AG20443 (cell line): ENCODE data around the gene SIX1.

Experiments
- DNase-seq: peaks from one replicate; pipeline ENCODE4 v3.0.0; 2012; ENCODE audit warnings: low spot score, mixed read lengths

Gene SIX1

DNA sequence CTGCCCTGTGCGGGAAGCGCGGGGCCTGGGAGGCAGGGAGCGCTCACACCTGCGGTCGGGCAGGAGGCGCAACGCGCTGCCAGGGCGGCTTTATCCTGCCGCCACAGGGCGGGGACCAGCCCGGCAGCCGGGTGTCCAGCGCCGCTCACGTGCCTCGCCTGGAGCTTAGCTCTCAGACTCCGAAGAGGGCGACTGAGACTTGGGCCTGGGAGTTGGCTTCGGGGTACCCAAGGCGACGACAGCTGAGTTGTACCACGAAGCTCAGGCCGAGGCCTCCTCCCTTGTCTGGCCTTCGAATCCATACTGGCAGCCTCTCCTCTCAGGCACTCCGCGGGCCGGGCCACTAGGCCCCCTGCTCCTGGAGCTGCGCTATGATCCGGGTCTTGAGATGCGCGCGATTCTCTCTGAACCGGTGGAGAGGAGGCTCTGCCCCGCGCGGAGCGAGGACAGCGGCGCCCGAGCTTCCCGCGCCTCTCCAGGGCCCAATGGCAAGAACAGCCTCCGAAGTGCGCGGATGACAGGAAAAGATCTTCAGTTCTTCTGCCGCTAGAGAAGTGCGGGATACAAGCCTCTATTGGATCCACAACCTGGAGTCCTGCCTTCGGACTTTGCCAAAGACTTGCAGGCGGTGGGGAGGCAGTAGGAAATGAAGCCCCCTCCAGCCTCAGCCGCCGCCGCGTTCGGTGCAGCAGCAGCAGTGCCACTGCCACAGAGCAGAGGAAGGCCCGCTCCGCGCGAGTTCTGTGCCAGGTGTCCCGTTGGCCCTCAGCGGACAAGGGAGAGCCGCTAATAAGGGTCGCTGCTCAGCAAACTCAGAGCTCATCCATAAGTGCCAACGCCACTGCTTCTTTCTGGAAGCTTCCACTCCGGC, 6.8 kb downstream of the SIX1 start:
- DNase-seq = no peak

DNA sequence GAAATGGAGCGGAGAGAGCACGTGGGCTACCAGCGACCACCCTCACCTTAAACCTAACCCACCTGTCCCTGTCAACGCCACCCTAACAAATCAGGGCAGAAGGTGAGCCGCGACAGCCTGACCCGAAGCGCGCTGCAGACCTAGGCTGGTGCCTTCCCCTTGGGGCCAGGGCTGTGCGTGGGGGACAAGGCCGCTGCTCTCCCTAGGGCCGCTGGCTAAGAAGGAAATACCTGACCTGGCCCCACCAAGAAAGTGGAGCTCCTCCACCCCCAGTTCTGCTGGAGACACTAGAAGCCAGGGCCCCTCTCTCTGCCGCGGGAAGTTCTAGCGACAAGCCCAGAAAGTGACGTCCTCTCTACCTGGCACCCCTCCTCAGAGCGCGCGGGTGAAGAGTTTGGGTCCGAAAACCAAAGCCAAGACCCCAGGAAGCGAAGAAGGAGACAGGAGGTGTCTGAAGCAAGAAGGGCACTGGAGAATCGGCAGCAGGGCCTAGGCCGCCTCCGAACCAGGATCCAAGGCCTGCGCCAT, 7.5 kb downstream of the SIX1 start:
- DNase-seq = no peak

DNA sequence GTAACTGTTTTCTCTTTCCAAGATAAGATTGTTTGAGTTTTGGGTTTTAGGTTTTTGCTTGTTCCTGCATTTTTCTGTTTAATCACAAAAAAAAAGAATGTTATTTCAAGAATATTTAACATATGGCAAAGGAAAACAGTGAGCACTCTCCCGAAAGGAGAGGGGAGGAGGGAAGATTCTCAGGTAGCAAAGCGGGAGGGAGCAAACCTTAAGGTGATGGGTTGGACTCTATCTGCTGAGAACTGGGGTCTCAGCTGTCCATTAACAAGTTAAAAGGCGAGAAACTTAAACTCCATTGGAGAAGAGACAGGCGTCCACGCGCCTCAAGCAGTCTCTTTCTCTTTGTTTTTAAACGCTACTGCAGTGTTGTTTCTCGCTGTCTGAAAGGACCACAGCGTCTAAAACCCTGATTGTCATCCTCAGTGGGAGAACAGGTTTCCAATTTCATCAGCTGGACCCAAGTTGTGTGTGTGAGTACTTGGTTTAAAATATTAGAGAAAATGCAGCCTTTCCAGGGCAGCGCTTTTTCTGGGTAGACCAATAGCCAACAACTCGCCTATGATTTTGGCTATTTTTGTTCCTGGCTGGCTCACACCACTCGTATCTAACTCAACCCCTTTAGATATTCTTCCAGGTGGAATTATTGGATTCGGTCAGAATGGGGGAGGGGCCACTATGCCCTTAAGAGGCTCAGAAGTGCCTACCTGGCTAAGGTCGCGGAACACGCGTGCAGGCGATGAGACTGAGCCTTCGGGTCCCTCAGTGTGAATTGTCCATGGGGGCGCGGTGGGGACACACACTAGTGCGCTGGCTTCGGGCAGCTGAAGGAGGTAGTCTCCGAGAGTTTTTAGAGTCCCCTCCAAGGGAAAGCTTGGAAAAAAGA, 8.2 kb downstream of the SIX1 start:
- no peak for DNase-seq

DNA sequence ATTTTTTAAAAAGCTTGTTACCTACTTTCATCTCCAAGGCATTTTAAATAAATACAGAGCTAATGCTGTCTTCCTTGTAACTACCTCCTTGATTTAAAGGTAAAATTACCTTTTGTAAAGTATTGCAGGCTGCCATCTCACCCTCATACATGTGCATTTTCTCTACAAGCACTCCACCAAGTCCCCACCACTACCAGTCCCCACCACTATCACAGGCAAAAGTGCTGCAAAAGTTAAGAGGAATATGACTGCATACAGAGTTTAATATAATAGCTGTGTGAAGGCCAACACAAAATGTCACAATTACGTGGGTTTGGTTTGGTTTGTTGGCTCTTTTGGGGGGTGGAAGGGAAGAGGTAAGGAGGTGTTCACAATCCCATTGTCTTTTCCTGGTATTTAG, 9.6 kb downstream of the SIX1 start:
- no peak for DNase-seq

DNA sequence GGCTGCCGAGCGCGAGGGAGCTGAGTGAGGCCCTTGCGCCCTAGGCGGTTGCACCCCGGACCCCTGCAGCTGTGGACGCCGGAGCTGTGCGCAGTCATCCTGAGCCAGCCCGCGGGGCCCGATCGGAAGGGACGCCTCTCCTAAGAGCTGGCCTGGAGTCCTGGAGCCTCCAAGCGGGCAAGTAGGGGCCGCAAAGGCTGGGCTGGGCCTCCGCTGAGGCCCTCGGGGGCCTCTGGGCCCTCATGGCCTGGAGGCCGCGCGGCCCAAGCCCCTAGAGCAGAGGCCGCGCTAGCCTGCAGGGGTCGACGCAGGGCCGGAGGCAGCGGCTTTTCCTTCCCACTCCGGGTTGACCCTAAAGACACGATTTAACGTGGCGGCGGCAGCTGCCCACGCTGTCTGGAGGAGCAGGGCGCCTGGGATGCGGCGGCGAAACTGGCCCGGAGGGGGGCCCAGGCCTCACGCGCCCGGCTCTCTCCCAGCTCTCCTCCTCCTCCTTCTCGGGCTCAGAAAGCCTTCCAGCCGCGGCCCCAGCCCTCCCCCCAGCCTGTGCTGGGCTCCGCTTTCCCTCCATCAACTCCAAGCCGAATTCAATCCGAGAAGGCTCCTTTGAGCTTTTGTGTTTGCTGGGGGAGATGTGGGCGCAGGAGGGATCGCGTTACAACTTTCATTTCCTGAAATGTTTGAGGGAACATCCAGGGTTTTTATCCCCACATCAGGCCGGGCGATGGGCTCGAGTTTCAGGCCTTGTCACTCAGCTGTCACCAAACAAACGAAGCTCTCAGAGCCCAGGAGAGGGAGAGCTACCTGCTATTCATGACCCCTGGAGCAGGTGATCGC, 11.6 kb downstream of the SIX1 start:
- DNase-seq = peak; percentile 72

DNA sequence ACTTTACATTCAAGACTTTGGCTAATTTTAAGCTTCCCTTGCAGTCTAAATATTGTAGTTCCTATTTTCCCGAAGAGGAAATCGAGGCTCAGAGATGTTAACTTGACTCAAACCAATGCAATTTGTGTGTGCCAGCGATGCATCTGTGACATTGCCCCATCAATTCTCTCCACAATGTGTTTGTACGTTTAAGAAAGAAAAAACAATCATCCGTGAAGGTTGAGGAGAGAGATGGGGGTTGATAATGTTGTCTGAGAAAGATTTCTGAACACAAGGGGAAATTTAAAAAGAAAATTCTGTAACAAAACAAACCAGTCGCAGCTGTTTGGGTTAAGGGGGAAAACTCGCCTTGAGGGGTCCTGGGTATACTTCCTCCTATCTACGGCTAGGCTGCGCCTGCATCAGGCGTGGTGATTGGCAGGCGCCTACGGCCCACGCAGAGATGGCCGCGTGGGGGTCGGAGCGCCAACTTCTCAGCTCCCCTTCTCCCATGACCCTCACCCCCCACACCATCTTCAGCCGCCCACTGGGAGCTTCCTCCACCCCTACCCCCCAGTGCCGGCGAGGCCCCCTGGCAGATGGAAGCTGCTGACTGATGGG, 12.3 kb downstream of the SIX1 start:
- DNase-seq = no peak

DNA sequence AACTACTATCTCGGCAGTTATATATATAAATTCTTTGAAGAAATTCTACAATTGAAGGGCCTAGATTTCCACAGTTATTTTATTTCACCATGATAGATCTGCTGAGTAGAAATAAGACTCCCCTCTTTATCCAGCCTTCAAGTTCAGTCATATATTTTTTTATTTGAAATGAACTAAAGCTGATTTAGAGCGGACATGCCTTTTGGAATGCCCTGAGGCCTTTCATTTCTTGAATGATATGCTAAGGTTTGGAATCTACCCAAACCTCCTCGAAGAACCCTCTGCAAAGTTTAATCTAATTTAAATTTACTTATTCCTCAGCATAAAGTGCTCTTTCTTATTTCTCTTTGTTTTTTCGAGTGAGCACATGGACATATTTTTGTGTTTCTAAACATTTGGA, 15.1 kb downstream of the SIX1 start:
- DNase-seq = no peak

DNA sequence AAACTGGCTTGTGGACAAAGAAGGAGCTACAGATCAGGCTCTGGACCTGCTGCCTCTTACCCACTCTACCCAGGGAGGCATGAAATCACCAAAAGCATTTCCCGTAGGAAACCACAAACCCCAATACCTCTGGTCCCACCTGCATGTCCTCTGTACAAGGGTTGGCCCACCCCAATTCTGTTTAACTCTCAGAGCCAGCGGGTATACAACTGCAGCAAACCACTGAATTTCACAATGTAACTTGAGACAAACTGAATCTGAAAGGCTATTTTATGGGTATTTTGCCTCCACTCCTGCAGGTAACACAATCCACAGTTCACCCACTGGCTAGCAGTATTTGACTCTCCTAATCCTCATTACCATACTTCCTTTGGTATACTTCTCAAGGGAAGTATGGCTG, 16.5 kb downstream of the SIX1 start:
- no peak for DNase-seq

DNA sequence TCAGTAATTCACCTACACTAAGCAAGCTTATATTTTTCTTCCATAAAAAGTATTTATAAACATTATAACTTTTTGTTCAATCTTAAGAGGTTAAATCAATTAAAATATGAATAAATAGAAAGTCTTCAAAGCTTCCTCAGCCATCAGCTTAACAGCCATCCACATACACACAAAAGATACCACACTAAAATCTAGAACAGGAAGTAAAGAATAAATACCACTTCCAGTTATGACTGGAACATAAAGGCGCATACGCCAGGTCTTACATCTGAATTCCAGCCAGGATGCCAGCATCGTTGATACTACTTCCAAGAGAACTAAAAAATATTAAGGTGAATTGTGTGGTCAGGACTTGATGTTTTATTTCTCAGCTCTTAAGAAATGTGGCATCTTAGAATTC, 17.0 kb downstream of the SIX1 start:
- no peak for DNase-seq

DNA sequence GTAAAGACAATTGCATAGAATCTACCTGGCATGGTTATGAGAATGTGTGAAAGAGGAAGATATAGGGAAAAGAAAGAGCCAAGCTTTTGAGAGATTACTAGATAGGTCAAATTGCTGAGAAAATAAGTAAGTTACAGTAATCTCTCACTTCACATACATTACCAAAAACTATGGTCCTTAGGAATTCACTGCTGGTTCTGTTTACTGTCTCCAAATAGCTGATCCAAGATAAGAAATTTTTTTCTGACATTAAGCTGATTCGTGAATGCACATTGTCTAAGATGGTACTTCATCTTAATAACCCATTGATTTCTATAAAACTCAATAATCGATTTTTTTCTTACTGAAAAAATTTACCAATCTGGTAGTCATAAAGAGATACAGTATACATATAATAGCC, 17.4 kb downstream of the SIX1 start:
- DNase-seq = no peak

DNA sequence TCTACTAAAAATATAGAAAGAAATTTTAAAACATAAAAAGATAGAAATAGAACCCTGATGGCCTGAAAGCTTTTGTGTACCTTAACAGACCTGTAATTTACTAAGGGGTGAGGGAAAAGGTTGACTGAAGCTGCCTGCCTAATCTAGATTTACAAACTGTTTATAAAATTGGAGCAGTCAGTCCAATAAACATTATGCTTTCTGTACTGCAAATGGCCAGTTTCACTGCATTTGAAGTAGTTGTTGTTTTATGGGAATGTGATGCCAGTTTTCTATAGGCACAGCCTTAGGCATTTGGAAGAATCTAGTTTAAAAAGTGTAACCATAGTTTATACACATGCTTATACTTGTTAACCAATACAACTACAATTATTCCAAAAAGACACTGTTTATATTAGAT, 19.1 kb downstream of the SIX1 start:
- no peak for DNase-seq

DNA sequence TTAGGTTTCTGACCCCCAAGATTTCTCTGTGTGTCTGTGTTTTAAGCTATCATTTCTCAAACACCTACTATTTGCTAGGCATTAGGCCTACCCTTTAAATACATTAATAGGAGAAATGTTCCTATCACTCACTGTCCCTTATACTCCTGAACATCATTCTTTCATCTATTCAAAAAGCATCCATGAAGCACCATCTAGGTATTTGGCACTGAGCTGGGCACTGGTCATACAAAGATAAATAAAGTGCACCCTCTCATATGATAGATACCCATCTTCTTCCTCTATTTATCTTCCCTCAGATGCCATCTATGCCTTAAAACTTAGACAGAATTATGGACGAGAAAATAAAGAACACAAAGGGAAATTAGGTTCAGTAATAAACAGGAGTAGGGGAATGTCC, 20.4 kb downstream of the SIX1 start:
- no peak for DNase-seq

DNA sequence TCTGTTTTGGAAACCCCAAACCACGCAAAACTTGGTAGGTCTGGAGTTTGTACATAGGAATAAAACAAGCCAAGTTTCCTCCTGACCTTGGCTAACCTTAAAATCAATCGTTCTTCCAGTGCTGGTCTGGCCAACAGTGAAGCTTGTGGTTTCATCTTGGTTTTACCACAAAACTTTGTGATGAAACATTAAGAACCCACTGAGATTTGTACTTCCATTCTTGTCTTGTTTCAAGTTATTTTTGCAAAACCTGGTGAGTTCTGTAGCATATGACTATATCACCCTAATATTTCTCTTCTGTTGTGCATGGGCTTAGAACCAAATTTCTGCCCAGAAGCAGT, 26.4 kb downstream of the SIX1 start:
- DNase-seq = peak; percentile 40

DNA sequence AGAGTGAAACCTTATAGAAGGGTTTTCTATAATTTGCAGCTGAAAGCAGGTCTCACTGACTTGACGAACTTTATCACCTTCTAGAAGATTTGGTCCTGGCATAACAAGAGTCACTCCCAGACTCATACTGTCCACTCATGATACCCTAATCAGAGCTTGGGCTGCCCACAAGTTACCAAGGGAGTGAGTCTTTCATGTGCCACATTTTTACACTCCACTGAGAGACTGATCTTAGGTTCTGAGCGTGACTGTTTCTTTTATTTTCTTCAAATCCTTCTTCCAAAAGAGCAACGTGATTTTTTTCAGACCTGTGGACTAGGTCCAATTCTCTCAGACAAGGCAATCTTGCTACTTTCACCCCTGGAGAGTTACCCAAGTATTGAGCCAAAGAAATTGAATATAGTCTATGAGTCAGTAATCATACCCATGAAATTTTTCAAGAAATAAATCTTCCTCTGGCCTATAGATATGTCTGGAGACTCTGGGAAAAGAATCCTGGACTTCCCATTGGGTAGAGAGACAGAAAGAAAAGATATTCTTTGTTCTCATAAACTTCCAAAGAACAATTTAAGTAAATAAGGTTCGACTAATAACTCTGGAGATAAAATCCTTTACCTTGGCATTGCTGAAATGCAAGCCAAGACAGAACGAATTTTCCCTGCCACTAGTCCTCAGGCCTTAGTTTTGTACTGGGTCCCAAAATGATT, 26.9 kb downstream of the SIX1 start:
- no peak for DNase-seq

DNA sequence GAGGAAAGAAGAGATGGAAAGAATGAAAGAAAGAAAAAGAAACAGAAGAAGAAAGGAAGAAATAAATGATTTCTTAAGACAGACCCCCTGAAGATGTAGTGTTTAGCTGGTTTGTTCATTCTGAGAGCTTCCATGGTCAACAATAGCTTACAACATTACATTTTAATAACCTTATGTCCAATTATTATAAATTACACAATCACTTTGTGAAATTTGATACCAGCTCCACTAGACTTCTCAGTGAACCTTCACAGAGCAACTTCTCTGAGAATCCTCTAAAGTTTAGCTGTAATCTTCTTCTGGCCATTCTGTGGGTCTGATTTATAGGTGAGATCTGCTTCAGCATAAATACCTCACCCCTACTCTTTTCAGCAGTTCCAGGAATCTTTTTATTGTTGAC, 27.9 kb downstream of the SIX1 start:
- no peak for DNase-seq

DNA sequence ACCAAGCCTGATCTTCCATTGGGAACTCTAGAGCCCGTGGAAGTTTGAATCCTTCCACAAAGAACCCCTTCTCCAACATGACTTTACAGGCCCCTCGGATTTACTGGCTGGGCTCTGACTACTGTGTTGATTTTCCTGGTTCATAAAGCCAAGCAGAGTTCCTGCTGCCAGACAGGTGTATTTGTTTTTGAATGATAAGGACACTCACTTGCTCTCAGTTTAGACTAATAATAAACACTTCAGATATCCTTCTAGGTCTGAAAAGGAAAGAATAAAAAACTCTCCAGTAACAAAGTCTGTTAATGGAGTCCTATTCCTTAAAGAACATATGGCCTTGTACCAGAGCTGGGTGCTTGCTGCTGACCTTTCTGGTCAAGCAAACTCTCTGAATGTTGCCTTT, 31.0 kb downstream of the SIX1 start:
- no peak for DNase-seq

DNA sequence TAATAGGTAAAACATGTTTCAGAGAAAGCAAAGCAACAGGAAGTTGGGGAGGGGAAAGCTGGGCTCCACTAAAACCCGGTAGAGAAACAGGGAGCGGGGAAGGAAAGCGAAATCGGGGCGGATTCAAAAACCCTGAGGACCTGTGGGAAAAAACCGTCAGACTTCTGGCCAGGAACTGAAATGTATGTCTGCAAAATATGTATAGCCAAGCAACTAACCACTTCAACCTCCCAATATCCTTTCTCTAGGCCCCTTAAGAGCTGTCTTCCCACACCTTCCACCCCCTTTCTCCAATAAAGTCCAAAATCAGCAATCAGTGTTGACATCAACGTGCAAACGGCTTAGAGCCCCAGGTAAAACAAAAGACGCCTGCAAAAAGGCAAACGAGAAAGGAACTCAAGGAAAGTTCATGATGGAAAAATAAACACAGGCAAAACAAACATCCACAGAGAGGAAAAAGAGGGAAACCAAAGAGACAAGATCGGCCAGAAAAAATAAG, 32.8 kb downstream of the SIX1 start:
- DNase-seq = no peak

DNA sequence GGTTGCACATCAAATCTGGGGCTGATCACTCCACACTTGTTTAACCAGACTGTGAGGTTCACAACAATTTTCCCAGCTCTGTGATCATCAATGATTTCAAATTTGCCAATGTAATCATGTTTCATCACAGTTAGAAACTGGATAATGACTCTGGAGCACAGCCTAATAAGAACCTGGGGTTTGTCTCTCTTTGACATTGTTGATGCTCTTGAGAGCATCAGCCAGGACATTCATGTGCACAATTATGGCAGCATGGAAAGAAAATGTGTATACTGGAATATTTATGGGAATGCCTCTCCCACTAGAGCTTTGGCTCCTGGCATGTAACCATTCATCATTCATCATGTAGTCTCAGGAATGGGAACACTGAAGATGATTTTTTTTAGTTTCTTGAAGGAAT, 47.0 kb downstream of the SIX1 start:
- DNase-seq = no peak

DNA sequence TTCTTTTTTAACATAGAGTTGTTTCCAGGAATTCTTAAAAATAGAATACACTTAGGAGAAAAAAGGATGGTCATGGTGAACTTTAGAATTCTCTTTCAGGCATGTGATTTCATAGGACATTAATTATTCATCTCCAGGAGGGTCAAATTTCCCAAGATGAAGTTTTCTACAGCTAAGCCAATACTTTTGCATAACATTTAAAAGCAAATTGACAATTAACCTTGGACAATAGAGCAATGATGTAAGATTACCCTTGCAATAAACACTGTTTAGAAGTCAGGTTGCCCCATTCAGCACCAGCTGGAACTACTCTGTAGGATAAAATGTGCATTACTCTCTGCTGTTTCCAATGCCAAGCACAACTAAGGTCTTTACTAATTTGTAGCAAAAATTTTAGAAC, 49.5 kb downstream of the SIX1 start:
- DNase-seq = no peak

DNA sequence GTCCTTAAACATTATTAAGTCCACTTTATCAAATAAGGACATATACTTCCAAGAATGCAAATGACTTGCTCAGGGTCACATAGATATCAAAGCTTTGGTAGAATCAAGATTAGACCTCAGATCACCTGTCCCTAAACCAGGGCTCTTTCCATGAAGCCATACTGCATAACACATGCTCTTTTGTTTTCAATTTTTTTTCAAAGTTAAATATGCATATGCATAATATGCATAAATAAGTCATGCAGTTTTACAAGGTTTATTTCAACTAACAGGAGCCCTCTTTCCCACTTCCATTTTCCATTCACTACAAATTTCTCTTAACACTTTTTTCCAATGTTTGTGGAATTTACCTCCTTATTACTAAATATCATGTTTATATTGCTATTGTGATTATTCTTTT, 53.1 kb downstream of the SIX1 start:
- no peak for DNase-seq

DNA sequence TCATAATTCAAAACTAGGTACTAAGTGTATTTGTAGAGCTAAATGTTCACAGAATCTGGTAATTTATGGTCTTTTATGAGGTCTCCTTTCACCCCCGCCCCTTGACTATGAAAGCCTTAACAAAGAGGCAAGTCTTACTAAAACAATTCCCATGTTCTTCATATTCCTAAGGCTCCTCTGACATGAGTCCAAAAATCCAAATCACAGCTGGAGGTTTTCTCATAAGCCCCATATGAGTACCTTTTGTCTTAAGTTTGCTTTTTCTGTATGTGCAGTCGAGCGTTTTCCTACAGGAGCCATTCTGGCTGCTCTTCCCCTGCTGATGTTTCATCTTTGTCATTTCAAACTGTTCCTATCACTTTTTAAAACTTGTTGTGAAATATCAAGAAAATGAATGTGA, 55.2 kb downstream of the SIX1 start:
- no peak for DNase-seq
